ENCODE data around the gene MED13L.

The MED13L gene

DNA sequence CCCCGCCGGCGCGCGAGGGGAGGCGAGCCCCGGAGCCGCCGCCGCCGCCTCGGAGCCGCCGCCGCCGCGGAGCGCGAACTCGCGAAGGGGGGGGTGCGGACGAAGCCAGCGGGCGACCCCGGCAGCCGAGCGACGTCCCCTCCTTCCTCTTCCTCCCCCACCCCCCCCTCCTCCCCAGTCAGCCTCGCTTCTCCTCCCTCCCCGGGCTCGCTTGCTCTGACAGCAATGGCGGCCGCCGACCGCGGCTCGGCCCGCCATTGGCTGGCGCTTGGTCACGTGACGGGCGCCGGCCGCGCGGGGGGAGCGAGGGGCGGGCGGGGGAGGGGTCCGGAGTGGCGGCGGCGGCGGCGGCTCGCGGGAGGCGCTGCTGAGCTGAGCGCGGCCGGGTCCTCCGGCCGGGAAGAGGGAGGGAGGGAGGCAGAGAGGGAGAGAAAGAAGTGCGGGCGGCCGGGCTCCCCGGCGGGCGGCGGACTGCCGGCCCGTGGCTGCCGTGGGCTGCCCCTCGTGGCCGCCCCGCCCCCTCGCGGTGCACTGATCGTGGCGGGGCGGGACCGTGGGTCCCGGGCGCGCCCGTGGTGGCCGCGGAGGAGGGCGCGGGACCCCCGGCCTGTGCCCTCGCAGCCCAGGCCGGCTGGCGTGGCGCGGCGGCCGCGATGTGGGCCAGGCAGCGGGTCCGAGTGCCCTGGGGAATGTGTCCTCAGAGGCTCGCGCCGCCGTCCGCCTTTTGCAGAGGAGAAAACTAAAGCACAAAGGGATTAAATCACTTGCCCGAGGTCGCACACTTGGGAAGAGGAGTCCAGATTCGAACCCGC lies at the start of gene MED13L:
MED13L (minus strand) TSS at position 227 of the 812 bp plus-strand sequence. CDS start 562 bp downstream, outside the sequence.
- DNase-seq, result peak; percentile 73 to 88 (median 83)

DNA sequence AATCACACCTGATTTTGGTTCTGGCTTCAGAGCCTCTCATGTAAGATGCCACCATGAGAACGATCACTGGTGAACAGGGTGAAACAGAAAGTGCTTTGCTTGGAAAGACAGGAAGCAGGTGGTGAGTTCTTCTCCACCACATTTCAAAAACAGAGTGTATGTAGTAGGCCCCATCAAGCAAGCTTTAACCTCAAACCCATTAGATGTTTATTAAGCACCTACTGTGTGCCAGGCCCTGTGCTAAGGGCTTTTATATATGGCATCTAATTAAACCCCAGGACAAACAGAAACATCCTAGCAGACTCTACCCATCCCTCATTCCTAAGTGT lies 47.8 kb upstream of the MED13L start:
- no peak for DNase-seq

DNA sequence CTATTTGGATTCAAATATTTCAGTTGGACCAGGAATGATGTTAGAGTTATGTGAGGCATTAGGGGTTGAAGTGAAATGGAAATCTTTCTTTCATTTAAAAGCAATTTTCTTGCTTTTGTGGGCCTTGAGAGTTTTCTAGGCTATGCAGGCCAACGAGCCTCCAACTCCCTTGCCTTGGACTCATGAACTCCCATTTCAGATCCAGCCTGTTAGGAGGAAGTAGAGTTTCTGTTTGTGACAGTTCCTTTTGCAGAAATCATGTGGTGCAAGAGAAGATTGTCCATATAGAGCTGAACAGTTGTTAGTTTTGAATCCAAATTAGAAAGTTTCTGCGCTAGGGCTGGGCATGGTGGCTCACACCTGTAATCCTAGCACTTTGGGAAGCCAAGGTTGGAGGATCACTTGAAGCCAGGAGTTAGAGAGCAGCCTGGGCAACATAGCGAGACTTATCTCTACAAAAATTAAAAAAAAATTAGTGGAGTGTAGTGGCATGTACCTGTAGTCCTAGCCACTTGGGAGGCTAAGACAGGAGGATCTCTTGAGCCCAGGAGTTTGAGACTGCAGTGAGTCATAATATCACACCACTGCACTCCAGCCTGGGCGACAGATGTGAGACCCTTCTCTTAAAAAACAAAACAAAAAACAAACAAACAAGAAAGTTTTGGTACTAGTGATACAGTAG lies 47.3 kb upstream of the MED13L start:
- DNase-seq, result no peak

DNA sequence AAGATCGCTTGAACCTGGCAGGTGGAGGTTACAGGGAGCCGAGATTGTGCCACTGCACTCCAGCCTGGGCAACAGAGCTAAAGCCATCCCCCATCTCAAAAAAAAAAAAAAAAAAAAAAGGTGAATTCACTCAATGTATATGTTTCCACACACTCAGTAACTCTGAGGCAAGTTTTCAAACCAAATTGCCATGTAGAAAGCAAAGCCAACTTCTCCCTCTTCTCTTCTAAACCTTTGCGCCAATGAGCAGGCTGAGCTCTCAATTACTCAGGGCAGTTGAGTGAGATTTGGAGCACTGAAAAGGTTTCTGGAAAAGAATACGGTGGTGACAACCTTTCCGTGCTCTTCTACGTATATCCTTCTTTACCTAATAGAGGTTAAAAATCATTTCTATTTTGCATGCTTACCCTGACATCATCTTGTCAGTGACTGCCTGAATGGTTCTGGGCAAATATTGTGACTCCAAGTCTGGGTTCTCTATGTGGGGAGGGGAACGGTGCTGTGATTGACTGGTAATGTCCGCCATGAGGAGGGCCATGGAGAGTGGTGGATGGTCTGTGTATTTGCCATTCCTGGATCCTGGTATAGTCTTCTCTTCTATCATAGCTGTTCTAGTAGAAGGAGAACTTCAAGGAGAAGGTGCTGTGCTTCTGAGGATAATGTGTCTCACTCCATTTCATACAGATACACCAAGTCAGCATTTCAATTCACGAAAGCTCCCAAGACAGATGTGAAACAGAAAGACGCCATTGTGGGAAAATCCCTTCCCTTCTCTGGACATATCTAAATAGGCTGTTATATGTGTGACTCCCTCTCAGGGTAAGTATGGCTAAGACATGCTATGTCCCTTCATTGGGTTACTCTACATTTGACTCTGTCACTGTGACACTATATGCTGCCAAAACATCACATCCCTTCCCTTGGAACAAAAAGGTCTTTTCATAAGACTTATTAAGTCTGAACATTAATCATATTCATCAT lies 46.2 kb upstream of the MED13L start:
- DNase-seq, result no peak

DNA sequence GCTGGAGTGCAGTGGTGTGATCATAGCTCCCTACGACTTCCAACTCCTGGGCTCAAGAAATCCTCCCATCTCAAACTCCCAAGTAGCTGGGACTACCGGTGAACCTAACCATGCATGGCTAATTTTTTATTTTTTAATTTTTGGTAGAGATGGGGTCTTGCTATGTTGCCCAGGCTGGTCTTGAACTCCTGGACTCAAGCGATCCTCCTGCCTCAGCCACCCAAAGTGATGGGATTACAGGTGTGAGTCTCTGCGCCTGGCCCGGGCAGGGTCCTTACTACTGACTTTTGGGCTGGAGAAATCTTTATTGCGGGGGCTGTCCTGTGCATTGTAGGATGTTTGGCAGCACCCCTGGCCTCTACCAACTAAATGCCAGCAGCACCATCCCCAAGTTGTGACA lies 44.4 kb upstream of the MED13L start:
- no peak for DNase-seq

DNA sequence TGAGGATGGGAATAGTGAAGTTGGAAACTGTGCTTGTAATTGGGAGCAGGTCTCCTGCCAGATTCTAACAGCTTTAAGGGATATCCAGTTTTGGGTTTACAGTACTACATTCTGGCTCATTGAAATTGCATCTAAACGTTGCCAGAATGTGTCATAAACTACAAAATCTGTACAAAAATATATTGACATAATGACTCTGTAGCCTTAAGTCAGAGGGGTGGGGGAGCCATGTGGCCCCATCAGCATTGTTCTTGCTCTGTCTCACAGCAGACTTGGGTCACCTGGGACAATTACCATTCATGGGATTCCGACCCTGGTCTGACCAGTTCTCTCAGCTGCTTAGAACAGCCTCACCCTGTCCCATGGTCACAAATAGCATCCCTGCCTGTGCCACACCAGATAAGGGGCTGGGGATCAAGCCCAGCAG lies 43.3 kb upstream of the MED13L start:
- DNase-seq, result no peak

DNA sequence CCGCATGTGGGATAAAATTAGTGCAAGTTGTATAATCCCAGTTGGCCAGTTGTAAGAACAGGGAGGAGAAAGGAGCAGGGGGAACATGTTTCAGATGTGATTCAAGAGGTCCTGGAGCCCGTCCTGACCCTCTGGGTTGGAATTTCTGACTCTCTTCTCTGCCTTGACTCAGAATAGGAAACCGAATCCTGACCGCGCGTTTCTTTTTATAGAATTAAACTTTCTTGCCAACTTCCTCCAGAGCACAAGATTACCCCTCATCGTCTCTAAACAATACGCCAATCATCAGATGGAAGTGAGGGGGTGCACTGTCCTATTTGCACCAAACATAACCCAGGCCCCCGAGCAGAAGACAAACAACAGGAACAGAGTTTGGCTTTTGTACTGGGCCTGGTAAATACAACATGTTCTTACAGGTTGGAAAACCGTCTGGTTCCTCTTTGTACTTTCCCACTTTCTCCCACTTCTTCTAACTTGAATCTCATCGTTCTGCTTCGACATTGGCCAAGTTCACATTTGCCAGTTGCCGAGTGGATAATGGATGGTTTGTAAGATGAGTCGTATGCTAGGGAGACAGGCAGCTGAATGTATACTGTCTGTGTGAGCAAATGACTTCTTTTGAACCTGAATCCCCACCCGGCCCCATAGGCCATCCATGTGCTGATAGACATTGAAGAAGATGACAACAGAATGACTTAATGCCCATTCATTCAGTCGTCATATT lies 42.6 kb upstream of the MED13L start:
- no peak for DNase-seq

DNA sequence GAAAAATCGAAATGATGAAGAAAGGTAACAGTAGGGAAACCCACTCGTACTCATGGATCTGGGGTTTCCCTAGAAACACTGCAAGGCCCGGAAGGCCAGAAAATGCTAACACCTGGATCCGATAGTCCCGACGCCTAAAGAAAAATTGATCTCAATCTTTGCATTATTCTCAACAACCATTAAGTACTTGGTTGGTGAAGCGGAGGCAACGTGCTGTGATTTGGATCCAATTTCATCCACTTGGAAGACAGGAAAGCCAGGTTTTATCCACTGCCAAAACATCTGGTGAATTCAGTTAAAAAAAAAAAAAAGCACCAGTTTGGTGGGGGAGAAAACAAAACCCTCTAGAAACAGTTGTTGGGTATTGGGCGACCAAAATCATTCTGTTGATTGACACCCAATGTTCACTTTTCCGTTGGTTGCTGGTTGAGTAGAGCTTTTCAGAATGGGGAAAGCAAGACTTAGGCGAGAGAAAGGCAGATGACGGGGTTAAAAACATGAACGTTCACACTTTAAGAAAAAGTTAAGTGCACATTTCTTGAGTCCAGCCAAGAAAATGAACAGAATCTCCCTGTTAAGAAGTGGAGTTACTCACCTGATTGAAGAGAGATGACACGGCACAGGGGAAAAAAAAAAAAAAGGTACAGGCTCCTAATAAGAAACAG lies 41.9 kb upstream of the MED13L start:
- no peak for DNase-seq

DNA sequence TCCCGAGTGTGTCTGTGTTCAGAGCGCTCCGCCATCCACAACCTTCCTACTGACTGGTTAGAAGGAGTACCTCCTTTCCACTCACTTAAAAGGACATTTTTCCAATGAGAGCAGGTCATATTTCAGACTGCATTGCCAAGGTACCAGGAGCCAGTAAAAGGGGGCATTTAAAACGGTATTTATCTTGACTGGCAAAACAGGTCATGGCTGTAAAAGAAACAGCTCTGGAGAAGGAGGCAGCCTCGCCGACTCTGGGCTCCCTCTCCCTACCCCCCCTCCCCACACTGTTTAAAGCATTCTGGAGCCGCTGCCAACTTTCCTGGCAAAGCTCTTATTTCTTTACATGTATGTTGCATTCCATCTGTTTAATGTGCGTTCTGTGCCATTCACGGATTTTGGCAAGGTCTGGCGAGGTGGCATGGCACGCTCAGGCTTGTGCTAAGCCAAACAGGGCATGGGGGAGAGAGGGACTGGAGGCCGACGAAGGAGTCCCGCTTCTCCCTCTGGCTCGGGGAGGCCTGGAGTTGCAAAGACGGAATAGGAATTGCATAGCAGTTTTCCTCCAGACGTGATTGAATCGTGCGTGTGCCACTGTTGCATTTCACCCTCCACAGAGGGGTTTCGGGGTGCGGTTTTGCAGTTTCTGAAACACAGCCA lies 41.2 kb upstream of the MED13L start:
- DNase-seq, result no peak

DNA sequence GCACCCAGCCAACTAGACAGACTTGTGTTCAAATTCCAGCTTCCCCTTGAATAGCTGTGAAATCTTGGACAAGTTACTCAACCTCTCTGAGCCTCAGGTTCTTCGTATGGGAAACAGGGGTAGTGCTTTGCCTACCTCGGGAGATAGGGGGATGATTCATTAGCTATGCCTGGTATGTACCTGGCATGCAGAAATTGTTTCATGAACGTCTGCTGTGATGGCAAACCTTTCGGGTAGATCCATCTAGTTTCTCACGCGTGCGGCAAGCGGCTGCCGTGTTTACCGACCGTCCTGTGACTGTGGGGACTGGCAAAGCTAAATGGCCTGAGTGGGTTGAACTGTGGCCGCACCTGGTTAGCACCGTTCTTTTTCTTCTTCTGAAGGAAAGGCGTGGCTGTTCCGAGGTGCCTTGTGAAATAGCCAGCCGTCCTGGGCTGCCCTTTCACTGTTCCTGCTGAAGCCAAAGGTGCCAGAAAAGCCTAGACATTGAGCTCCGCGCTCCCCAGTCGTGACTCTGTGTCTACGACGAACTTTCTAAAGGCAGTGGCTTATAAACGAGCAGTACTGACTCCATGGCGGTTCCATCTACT lies 40.6 kb upstream of the MED13L start:
- no peak for DNase-seq

DNA sequence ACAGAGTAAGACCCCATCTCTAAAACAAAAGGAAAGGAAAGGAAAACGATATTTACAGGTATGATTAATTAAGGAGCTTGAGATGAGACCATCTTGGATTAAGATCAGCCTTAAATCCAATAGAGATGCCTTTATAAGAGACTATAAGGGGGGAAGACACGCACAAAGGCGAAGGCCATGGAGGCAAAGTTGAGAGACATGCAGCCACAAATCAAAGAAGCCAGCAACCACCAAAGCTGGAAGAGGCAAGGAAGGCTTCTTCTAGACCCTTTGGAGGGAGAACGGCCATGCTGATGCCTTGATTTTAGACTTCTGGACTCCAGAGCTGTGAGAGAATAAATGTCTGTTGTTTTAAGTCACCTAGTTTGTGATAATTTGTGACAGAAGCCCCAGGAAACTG lies 39.6 kb upstream of the MED13L start:
- no peak for DNase-seq

DNA sequence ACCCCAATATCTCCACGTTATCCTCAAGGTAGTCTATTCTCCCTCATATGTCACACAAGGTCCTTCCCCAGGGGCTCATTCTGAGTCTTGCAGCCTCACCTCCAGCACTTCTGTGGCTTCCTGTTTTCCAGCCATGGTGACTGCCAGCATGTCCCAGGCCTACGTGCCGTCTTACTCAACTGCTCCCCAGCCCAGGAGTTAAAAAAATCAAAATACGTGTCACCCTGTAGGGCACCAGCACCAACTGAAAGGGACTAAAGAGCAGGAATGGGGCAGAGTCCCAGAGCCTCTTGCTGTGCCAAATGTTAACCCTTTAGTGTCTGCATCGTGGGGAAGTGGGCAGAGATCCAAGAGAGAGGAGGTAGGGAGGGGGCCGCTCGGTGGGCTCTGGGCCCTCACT lies 37.0 kb upstream of the MED13L start:
- no peak for DNase-seq

DNA sequence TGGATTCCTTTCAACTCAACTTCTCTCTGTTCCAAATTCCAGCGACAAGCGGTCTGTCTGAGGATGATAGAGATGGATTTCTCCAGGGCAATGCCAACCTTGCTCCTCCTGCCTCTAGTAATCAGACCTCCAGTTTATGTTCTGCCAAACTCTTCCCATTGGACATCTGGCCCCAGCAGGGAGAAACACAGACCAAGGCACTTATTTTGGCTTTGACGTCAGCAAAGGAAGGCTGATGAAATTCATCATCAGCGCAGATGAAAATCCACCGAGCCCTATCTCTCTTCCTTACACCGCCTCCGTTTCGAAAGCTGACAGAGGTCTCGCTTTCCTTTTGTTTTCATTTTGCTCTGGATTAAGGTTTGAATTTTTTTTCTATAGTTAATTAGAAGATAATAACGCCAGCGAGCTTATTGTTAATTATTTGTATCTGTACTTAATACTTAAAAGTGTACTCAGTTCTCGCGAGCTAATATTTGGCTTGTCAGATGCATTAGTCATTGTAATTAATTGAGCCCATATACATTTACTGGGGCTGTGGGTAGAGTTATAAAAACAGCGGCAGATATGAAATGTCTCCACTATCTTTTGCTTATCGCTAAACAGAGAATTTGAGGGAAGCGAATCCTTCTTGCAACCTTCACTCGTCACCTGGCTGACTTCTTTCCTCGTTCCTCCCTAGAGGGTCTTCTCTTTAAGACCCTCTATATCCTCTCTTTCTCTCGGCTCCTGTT lies 35.9 kb upstream of the MED13L start:
- DNase-seq, result no peak

DNA sequence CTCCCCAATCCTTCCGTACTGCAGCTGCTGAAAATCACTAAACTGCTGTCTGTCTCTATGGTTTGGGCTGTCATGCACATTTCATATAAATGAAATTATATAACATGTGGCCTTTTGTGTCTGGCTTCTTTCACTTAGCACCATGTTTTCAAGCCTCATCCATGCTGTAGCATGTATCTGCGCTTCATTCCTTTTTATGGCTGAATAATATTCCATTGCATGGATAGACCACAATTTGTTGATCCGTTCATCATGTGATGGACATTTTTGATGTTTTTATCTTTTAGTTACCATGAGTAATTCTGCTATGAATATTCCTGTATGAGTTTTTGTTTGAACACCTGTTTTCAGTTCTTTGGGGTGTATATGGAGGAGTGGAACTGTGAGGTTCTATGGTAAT lies 32.6 kb upstream of the MED13L start:
- no peak for DNase-seq

DNA sequence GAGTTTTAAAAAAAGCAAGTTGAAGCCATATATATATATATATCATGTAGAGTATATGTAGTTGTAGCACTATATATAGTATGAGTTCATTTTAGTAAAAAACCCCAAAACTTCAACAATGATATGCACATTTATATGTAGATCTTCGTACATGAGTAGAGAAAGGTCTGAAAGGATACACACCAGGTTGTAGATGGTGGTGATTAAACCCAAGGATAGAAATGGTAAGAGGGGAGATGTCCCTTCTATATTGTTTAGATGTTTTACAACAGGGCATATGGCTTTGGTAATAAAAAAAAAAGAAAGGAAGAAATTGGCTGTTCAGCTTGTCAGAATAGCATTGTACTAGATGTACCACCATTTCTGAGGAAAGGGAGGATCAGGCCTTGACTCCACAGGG lies 31.9 kb upstream of the MED13L start:
- no peak for DNase-seq

DNA sequence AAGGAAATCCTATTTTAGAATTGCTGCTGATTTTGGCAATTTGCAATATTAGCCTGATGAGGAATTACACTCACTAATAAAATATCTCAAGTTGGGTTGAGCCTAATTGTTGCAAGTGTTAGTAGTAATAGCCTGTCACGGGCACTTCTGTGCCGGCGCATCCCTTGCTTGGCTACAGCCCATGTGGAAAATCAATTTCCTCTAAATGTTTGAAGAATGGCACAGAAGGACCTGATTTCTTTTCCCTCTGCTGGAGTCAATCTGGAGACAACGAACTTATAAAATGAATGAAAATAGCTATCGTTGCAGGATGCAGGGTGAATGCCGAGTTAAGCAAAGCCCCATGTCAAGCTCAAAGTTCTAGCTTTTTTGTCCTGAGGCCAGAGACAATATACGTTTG lies 31.2 kb upstream of the MED13L start:
- DNase-seq, result no peak

DNA sequence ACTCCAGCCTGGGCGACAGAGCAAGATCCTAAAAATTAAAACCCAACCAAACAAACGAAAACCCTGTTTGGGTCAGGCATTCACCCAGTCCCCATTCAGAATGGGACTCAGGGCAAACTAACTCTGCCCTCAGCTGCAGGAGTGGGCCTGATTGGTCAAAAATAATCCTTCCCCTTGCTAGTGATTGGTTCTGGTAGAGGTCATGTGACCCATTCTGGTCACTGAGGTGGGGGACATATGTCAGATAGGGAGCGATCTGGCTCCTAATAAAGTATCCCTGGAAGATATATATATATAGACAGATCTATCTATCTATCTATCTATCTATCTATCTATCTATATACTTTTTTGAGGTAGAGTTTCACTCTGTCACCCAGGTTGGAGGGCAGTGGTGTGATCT lies 29.5 kb upstream of the MED13L start:
- DNase-seq, result no peak

DNA sequence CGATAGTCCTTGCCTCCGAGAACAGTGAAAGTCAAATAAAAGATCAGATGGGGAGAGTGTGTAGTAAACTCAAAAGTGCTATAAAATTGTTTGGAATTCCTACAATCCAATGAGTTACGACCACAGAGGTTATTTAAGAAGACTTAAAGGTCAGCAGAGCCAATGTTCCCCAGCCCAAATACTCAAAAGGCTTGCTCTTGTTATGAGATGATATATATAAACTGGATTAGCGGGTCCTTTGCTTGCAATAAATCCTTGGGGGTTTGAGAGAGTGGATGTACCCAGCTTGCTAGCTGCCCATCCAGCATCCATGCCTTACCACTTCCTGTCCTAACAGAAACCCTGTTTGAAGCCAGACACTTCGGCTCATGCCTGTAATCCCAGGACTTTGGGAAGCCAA lies 29.0 kb upstream of the MED13L start:
- no peak for DNase-seq

DNA sequence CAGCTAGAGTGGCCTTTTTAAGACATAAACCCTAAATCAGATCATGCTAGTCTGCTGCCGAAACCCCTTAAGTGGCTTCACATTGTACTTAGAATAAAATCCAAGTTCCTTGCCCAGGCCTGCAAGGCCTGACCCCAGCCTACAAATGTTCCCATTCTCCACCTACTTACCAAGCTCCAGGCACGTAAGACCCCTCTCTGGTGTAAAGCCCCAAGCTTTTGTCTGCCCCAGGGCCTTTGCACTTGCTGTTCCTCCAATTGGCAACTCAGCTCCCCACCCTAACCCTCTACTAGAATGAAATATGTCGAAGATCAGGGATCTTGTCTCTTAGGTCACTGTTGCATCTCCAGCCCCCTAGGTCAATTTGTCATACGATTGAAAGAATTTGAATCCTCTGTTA lies 27.1 kb upstream of the MED13L start:
- DNase-seq, result no peak

DNA sequence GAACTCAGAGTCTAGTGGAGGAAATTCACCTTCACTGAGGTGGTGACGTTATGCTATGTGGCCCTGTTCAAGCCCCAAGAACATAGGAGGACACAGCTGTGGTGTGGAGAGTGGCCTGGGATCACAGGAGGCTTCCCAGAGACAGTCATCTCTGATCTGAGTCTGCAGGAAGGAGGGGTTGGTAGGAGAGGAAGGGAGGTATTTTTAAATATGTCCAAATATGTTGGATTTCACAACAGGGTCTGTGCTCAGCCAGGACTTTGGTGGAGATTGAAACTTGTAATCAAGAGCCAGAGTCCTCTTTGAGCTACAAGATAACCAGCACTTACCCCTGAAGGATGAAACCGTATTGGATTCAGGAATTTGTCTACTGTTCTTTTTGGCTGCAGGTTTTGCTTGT lies 26.4 kb upstream of the MED13L start:
- DNase-seq, result no peak

DNA sequence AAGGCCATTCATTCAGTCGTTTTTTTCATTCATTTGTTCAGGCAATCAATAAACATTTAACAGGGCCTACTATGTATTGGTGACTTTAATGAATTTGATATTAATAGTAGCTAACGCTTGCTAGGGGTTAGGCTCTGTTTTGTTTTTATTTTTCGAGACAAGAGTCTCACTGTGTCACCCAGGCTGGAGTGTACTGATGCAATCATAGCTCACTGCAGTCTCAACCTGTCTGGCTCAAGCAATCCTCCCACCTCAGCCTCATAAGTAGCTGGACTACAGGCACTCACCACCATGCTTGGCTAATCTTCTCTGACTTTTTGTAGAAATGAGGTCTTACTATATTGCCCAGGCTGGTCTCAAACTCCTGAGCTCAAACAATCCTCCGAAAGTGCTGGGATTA lies 25.6 kb upstream of the MED13L start:
- no peak for DNase-seq
